ENCODE measurements around the gene CDK18. TPM values are rescaled to one million over a fixed set of nuclear protein-coding genes. Genes with fewer than 3 reads are reported as not detected.

The CDK18 gene
- total RNA-seq, 2 donors from 2014 or later, result 27.9 to 46.0 TPM

DNA sequence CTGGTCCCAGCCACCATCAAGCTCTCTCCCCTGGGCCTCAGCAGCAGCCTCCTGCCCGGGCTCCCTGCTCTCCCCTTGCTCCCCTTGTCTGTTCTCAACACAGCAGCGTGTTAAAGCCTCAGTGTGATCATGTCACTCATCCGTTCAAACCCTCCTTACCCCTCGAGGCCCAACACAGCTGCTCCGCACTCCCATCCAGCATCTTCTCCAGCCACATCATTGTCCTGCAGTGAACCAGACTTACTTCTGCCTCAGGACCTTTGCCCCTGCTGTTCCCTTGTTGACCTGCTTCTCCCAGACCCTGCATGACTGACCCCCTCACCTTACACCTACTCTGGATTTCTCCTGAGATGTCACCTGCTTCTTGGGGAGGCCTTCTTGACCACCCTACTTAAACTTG lies 13.3 kb downstream of the CDK18 start:
- no peak for DNase-seq

DNA sequence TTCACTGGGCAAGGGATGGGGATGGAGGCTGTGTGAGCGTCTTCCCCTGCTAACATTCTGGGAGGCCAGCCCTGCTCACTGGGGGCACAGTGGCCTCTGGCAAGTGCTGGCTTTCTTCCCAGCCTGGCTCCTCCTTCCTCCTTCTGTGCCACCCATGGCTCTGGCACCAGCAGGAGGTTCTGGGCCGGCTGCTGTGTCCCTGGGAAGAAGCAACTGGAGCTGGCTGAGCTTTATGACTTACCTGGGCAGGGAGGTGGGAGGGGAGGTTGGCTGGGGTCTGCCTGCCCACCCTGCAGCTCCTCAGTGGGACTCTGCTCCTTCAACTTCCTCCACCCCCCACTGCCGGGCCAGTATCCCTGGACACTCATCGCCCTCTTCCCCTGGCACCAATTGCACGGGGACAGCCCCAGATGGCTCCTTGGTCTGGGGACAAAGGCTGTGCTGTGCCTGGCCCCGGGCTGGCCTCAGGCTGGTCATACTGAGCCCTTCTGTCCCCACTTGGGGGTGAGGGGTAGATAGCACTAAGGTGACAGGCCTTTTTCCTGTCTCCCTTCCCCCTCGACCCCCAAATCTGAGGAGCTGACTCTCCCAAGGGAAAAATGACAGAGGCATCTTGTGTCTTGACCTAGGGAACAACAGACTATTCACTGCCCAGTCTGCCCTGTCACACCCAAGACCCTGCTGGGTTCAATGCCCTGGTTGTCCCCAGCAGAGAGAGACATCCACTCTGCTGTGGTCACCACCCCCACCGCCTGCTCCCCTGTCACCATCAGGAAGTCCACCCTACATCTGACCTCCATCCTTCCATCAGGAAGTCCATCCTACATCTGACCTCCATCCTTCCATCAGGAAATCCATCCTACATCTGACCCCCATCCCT lies 14.4 kb downstream of the CDK18 start:
- TF ChIP-seq, protein P1, sequence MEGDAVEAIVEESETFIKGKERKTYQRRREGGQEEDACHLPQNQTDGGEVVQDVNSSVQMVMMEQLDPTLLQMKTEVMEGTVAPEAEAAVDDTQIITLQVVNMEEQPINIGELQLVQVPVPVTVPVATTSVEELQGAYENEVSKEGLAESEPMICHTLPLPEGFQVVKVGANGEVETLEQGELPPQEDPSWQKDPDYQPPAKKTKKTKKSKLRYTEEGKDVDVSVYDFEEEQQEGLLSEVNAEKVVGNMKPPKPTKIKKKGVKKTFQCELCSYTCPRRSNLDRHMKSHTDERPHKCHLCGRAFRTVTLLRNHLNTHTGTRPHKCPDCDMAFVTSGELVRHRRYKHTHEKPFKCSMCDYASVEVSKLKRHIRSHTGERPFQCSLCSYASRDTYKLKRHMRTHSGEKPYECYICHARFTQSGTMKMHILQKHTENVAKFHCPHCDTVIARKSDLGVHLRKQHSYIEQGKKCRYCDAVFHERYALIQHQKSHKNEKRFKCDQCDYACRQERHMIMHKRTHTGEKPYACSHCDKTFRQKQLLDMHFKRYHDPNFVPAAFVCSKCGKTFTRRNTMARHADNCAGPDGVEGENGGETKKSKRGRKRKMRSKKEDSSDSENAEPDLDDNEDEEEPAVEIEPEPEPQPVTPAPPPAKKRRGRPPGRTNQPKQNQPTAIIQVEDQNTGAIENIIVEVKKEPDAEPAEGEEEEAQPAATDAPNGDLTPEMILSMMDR (IDR thresholded peaks at IDR 0.05), result no peak
- Histone ChIP-seq H3K27me3 (no peaks in the 10 kb centered on the region), H3K4me1 (peaks cover 7% of the 10 kb centered on the region), H3K4me3 (no peak overlapping the region), H3K9me3 (no peaks in the 10 kb centered on the region), H3K9ac (ENCODE audit: low read depth in 2 of 2, low read length in 2 of 2) (peak overlapping the region in 1 of 2 donors; percentile 12), H3K27ac (no peak overlapping the region), H3K36me3 (no peaks in the 10 kb centered on the region)
- DNase-seq, result peak; percentile 46
- intact Hi-C loops (cut with DNase I), result no loop called here

More for the DNA sequence above, 13.3 kb downstream of the CDK18 start:
- Histone ChIP-seq H3K27me3 (no peaks in the 10 kb centered on the region), H3K4me1 (peaks cover 7% of the 10 kb centered on the region), H3K27ac (no peak overlapping the region), H3K9me3 (no peaks in the 10 kb centered on the region), H3K36me3 (no peaks in the 10 kb centered on the region), H3K9ac (ENCODE audit: low read depth in 2 of 2, low read length in 2 of 2) (no peak overlapping the region), H3K4me3 (no peak overlapping the region)
- TF ChIP-seq, protein P1 (IDR thresholded peaks at IDR 0.05), result no peak
- intact Hi-C loops (cut with DNase I), result no loop called here

DNA sequence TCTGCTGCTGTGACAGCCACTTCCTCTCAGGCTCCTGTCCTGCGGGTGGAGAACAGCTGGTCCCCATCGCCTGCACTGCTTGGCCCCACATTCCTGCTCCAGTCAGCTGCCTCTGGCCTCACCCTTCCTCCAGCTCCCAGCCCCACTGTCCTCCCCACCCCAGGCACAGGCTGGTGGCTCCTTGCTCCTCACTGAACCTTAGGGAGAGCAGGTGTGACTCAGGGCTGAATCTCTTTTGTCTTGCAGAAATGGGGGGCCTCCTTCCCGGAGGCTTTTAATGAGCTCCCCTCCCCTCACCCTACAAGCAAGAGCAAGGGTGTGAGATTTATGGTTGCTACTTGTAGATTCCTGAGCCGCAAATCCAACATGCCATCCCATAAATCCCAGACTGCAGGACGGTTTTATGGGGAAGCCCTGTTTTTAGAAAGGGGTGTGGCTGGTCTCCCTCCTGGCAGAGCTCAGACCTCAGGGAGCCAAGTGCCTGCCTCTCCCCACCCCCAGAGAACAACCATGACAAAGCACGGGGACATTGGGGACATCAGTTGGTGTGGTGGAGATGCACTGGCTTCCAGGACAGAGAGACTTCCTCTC lies 15.2 kb downstream of the CDK18 start:
- H3K9me3 ChIP-seq, result no peaks in the 10 kb centered on the region
- no peaks in the 10 kb centered on the region for H3K36me3 ChIP-seq
- DNase-seq, result peak; percentile 51
- no peak overlapping the region for H3K9ac ChIP-seq (ENCODE audit: low read depth in 2 of 2, low read length in 2 of 2)
- H3K27ac ChIP-seq, result no peak overlapping the region
- no peak overlapping the region for H3K4me3 ChIP-seq
- intact Hi-C loops (cut with DNase I), result loop anchor here (10.0 kb wide), 1 partner anchor 125 kb away; no protein-coding TSS in a partner anchor
- H3K27me3 ChIP-seq, result no peaks in the 10 kb centered on the region
- TF ChIP-seq, protein P1 (IDR thresholded peaks at IDR 0.05), result no peak
- peaks cover 7% of the 10 kb centered on the region for H3K4me1 ChIP-seq

DNA sequence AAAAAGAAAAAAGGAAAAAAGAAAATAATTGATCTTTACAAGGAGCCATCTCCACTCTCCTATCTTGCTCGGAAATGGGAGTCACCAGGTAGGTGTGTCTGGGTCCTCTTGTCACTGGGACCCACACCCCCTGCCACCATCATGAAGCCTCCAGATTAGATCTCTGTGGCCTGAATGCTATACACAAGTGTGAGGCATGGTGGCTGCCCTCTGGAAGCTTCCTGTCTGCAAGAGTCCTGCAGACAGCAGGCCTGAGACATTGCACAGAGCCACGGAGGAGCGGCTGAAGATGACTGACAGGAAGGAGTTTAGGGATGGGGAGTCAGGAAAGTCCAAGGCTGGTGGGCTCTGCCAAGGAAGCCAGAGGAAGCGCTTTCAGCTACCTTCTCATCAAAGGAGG lies 16.2 kb downstream of the CDK18 start:
- Histone ChIP-seq H3K9ac (ENCODE audit: low read depth in 2 of 2, low read length in 2 of 2) (no peak overlapping the region), H3K27me3 (no peaks in the 10 kb centered on the region), H3K4me1 (peaks cover 7% of the 10 kb centered on the region), H3K4me3 (no peak overlapping the region), H3K27ac (no peak overlapping the region), H3K9me3 (no peaks in the 10 kb centered on the region), H3K36me3 (no peaks in the 10 kb centered on the region)
- DNase-seq, result no peak
- intact Hi-C loops (cut with DNase I), result loop anchor here (10.0 kb wide), 1 partner anchor 126 kb away; no protein-coding TSS in a partner anchor
- TF ChIP-seq, protein P1 (IDR thresholded peaks at IDR 0.05), result no peak

DNA sequence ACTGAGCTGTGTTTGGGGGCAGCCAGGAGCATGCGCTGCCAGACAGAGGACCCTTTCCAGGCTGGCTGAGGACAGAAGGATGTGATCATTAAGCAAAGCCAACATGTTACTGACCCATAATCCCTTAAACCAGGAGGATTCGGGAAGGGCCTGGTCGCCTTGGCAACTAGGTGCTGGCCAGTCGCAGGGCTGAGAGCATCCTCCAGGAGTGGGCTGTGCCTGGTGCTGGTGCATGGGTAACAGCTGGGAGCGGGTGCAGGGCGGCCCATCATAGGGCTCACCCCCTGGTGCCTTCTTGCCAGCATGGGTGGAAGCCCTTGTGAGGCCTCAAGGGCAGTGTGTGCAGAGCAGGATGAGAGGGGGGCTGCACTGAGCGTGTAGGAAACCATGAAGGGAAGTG lies 17.2 kb downstream of the CDK18 start:
- H3K9me3 ChIP-seq, result no peaks in the 10 kb centered on the region
- H3K4me1 ChIP-seq, result peaks cover 7% of the 10 kb centered on the region
- intact Hi-C loops (cut with DNase I), result loop anchor here (10.0 kb wide), 1 partner anchor 127 kb away; no protein-coding TSS in a partner anchor
- no peaks in the 10 kb centered on the region for H3K27me3 ChIP-seq
- no peak overlapping the region for H3K9ac ChIP-seq (ENCODE audit: low read depth in 2 of 2, low read length in 2 of 2)
- no peak overlapping the region for H3K4me3 ChIP-seq
- no peak overlapping the region for H3K27ac ChIP-seq
- no peak for DNase-seq
- TF ChIP-seq, protein P1 (IDR thresholded peaks at IDR 0.05), result no peak
- H3K36me3 ChIP-seq, result no peaks in the 10 kb centered on the region
